ENCODE results near the gene EXOSC10.
"Not testable (repeated sequence)": the region's sequence is repeated elsewhere in the genome, so short reads cannot be mapped to it uniquely, and the experiment has no call there.

EXOSC10 gene

DNA sequence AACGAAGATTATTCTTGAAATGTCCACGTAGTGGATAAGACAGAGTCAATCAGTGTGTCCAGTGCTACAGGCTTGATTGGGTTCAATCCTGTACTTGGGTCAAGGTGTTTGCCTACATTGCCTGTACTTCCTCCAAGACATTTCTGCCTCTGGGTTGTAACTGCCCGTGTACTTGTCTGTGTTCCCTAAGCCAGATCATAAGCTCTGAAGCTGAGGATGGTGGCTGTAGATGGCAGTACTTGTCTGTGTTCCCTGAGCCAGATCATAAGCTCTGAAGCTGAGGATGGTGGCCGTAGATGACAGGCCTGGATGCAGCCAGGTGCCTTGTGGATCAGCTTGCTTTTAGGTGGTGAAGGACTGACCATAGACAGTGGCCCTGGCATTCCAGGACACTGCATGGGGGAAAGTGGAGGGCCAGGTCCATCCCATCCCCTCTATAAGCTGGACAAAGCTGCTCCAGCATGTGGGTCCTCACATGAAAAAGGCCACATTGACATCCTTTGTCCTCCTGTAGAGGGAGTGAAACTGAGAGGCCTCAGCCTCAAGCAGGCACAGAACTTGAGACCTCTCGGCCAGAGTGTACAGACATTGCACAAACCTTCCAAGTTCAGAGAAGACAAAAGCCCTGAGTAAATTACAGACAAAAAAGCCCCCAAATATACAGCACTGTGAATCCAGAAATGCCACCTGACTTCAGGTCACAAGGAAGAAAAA, 37.9 kb downstream of the EXOSC10 start:
- DNase-seq (ENCODE audit: low spot score) = no peak

DNA sequence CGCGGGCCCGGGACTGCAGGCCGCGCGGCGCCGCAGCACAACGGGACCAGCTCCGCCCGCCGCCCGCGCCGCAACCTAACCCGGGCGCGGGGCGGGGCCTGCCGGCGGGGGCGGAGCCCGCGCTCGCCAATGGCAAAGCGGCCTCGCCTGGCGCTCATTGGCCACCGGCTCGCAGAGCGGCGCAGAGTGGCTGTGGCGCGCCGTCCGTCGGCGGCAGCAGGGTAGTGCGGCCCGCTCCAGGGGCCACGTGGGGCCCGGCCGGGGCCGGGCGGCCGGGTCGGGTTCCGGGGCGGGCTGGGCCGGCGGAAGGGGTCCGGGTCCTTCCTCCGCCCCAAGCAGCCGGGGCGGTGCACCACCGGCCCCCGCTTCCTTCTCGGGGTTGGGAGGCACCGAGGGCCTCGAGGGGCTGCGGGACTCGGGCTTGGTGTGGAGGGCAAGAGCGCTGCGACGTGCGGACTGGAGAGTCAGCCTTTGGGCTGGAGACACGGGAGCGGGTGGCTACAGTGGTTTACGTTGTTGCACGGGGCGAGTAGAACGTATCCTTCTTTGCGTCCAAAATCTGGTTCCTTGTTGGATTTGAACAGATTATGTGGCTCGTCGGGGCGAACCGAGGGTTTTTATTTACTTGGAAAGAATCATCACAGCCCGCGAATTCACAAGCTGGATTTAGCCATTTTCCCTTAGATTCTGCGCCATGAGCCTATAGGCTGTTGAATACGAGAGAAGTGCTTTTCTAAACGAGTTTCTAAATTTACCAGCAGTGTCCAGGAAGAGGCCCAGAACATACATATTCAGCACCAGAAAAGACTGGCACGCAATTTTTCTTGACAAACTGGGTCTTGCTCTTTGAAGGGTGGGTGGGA, 39.5 kb downstream of the EXOSC10 start, which contains the start of gene SRM:
Gene SRM, minus strand, starts transcription at position 51 of the 863 bp plus-strand sequence. CDS start 75 bp downstream, outside the sequence.
- peak; percentile 100 for DNase-seq (ENCODE audit: low spot score)

DNA sequence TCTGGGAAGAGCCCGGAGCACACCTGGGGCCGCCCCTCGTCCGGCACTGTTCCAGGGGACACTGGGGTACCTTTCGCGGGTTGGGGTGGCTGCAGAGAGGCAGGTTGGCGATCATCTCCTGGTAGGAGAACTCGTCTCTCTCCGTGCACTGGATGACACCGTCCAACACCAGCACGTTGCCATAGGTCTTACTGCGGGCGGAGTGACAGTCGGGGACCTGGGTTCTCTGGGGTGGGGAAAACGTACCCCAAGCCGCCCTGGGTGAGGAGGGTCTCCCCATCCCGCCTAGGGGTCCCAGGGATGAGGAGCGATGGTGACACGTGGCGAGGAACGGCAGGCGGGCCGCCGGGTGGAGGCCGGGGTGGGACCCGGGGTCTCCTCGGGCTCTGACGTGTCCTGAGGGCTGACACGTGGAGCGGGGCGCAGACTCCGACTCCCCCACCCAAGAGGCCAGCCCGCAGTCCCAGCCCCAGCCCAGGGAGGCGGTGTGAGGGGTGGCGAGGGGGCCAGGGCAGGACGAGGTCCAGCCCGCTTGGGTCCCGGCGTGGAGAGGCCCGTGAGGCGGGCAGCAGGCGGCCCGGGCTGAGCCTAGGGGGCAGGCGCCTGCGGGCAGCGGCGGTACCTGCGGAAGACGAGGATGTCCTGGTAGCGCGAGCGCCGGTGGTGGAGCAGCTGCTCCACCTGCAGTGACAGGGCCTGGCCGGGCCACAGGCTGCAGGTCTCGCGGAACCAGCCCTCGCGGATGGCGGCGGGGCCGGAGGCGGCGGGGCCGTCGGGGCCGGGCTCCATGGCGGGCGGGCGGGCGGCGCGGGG, 40.3 kb downstream of the EXOSC10 start:
- no peak for DNase-seq (ENCODE audit: low spot score)

DNA sequence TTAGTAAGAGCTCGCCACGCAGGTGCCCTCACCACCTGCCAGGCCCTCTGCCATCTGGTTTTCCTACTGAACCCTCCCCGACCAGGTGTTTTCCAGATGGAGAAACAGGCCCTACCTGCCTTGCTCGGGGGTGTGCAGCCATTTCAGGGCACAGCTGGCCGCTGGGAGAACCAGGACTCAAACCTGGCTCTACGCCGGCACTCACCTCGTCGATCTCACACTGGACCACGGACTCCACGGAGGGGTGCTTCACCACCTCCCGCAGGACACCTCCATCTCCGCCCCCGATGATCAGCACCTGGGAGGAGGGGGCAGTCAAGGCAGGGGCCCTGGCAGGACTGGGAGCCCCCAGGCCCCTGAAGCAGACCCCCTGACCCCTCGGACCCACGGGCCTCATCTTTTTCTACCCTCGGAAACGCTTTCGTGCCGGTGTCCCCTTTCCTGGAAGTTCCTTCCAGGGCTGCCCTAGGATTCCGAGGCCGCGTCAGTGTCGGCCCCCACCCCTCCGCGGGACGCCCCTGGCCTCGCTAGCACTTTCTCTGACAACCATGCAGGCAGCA, 41.0 kb downstream of the EXOSC10 start:
- DNase-seq (ENCODE audit: low spot score) = no peak

DNA sequence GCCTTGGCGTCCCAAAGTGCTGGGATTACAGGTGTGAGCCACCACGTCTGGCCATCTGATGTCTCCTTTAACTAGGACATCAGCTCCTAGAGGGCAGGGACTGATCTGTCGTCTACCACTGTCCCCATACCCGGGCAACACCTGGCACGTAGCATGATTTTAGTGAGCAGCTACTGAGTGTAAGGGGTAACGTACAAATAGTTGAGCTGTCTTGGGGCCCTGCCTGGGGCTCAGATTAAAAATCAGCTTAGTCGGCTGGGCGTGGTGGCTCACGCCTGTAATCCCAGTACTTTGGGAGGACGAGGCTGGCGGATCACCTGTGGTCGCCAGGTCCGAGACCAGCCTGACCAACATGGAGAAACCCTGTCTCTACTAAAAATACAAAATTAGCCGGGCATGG, 41.6 kb downstream of the EXOSC10 start:
- no peak for DNase-seq (ENCODE audit: low spot score)

DNA sequence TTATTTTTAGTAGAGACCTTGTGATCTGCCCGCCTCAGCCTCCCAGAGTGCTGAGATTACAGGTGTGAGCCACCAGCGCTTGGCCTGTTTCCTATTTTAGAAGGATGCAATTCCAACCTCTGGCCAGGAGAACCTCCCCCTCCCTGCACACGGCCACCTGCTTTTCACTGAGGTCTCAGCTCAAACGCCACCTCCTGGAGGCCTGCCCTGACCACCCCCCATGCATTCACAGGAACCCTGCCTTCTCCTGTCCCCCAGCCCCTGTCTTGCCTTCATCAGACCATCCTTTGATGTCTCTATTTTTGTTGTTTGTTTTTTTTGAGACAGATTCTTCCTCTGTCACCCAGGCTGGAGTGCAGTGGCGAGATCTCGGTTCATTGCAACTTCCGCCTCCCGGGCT, 42.2 kb downstream of the EXOSC10 start:
- DNase-seq (ENCODE audit: low spot score) = no peak

DNA sequence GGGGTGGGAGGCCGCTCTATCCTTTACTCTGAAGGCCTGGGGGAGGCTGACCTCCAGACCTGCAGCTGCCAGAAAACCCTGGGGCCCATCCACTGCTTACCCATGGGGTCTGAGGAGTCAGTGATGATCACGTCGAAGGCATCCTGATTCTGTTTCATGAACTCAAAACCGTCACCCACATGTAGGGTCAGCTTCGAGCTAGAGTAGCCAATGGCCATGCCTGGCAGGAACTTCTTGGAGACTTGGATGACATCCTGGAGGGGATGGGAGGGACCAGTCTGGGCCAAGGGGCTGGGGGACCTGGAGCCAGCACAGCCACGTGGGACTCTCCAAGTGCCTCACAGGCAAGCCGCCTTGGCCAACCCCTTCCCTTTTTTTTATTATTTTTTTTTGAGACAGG, 43.2 kb downstream of the EXOSC10 start:
- no peak for DNase-seq (ENCODE audit: low spot score)

DNA sequence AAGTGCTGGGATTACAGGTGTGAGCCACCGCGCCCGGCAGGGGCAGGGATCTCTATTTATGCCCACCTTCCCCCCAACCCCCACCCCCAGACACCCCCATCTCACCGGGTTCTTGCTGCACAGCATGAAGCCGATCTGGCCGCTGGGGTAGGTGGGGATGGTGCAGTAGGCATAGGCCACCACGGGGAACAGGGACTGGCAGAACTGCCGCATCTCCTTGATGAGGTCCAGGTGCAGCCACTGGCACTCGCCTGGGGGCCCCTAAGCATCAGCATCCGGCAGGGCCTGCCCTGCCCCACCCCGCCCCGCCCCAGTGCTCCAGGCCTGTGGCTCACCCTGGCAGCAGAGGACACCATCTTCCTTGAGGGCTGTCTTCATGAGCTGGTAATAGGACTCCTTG, 44.0 kb downstream of the EXOSC10 start:
- DNase-seq (ENCODE audit: low spot score) = no peak

DNA sequence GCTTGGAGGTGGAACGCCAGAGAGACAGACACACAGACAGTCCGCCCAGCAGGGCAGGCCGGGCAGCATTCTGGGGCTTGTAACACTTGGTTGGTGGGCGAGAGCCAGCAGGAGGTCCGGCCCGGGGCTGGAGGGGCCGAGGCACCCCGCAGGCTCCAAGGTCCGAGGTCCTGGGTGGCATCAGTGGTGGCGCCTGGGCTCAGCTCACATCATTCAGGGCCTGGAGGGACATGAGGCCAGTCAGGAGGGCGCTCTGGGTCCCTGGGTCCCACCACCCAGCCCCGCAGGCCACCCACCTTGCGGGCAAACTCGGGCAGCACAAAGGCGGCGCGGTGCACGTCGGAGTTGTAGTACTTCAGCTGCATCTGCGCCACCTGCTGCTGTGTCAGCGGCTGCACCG, 45.0 kb downstream of the EXOSC10 start:
- no peak for DNase-seq (ENCODE audit: low spot score)

DNA sequence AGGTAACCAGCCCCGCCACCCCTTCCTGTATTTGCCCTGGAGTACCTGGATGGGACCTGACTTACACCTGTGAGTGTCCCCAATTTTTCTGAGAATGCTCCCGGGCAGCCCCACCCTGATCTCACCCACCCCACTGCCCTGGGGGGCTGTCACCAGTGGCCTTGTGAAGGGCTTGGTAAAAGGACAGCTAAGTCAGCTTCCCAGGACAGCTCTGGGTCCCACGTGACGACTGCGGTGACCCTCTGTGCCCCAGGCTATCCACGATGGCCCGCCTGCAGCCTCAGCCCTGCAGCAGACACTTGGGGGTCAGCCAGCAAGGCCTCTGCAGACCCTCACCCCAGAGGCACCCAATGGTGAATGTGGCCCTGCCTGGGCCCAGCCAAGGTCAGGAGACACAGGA, 45.5 kb downstream of the EXOSC10 start:
- DNase-seq (ENCODE audit: low spot score) = no peak

DNA sequence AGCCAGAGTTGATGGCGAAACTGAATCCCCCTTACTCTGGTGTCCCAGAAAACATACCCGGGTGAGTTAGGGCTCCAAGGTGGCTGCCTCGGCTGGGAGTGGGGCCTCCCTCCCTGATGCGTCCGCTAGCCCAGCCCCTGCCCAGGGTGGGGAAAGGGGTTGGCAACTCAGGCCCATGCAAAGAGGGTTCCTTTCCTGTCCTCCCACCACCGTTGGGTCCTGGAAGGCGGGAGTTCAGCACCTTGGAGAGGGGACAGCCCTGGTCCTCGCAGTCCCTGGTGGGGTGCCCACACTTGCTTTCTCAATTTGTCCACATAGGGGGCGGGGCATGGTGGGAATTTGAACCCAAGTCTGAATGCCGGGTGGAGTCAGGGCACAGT, 45.9 kb downstream of the EXOSC10 start:
- peak; percentile 80 for DNase-seq (ENCODE audit: low spot score)

DNA sequence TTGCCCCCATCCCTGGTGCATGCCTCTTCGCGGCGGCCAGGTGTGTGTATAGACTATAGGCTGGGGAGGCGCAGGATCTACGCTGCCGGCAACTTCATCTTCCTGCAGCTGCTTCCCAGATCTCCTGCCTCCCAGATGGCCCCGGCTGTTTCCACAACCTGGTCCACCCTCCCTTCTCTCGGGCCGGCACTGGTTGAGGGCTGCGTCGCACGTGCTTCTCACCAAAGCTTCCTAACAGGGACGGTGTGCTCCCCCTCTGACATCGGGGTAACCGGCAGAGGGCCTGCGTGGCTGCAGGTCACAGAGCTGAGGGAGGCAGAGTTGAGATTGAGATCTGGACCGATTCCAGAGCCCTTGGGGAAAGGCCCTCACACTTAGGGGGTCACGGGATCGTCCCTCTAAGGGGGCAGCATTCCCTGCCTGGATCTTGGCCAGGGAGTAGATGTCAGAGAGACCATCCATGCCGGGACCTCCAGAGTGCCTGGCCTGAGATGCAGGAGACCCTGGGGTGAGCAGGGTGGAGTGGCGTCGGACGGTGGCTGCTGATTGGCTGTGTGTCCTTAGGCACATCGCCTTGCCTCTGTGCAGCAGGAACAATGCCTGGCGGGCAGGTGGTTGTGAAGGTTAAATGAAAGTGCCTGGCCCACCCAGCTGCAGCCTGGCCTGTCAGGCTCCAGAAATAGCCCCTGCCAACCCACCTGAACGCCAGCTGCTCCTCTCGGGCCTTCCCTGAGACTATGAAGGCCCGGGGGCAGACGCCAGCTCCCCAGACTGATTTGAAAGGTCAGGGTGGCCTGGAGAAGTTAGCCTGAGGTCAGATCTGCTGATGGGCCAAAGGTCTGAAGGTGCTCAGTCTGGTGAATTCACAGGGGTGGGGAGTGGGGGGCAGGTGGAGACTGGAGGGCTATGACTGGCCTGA, 46.6 kb downstream of the EXOSC10 start:
- DNase-seq (ENCODE audit: low spot score) = no peak

DNA sequence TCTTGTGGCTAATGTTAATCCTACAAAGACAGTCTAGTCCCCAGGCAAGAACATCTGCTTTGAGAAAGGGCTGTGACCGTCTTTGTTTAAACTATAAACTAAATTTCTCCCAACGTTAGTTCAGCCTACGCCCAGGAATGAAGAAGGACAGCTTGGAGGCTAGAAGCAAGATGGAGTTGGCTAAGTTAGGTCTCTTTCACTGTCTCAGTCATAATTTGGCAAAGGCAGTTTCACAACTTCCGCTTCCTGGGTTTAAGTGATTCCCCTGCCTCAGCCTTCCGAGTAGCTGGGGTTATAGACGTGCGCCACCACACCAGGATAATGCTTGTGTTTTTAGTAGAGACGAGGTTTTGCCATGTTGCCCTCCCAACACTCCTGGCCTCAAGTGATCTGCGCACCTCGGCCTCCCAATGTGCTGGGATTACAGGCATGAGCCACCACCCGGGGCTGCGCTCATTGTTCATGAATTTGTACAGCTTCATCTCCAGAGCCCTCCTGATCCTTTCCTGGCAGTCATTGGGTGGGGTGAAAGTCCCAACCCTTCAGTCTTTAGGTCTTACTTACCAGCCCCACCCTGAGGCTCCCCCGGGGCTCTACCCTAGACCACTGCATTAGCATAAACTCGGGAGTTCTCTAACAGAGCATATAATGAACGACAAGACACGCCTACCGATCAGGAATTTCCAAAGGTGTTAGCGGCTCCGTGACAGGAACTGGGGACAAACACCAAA, 47.7 kb downstream of the EXOSC10 start:
- DNase-seq (ENCODE audit: low spot score) = no peak

DNA sequence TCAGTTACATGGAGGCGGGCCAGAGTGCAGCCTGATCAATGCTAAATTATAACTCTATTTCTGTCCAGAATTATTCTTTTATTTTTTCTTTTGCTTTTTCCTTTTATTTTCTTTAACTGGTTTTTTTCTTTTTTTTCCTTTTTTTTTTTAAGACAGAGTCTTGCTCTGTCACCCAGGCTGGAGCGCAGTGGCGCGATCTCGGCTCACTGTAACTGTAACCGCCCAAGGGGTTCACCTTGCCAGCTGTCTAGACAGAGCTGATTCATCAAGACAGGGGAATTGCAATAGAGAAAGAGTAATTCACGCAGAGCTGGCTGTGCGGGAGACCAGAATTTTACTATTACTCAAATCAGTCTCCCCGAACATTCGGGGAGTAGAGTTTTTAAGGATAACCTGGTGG, 48.5 kb downstream of the EXOSC10 start:
- DNase-seq (ENCODE audit: low spot score) = not testable (repeated sequence)

DNA sequence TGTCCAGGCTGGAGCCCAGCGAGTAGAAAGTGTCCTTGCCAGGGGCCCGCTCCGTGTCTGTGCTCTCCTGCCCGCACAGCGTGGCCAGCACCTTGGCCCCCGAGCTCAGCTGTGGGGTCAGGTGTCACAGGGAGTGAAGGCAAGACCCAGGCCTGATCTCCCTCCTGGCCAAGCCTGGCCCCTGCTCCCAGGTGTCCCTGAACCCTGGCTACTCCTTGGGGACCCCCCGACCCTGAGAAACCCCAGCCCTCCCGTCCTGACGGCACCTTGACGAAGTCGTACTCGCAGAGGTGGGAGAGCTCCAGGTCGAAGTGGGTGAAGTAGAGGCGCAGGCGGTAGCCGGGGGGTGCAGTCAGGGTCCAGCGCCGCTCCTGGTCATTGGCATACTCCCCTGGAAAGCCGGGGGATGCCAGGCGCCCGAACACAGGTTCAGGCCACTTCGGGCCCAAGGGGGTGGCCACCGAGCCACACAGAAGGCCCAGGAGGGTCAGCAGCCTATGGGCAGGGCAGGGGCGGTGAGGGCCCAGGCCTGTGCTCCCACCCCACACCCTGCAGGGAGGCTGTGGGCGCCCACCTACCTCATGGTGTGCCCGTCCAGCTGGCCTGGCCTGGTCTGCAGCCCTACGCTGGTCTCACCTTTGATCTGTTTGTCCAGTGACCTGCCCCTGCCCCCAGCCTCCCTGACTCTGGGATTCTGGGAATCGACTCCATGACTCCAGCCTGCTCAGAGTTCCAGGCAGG, 52.9 kb downstream of the EXOSC10 start, which contains the start of gene MASP2:
Gene MASP2, minus strand, starts transcription at position 615 of the 741 bp plus-strand sequence. Its CDS starts 32 bp downstream, at position 583.
- no peak for DNase-seq (ENCODE audit: low spot score)

DNA sequence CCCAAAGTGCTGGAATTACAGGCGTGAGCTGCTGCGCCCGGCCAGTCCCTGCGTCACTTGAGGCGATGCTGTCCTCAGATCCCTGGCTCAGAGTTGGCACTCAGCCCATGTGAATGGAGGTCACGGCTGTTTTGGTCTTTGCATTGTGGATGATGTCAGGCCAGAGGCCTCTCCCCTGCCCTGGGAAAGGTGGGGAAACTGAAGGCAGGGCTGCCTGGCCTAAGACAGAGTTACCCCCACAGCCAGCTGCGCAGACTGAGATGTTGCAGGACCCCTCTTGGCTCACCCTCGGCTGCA, 53.5 kb downstream of the EXOSC10 start:
- no peak for DNase-seq (ENCODE audit: low spot score)

DNA sequence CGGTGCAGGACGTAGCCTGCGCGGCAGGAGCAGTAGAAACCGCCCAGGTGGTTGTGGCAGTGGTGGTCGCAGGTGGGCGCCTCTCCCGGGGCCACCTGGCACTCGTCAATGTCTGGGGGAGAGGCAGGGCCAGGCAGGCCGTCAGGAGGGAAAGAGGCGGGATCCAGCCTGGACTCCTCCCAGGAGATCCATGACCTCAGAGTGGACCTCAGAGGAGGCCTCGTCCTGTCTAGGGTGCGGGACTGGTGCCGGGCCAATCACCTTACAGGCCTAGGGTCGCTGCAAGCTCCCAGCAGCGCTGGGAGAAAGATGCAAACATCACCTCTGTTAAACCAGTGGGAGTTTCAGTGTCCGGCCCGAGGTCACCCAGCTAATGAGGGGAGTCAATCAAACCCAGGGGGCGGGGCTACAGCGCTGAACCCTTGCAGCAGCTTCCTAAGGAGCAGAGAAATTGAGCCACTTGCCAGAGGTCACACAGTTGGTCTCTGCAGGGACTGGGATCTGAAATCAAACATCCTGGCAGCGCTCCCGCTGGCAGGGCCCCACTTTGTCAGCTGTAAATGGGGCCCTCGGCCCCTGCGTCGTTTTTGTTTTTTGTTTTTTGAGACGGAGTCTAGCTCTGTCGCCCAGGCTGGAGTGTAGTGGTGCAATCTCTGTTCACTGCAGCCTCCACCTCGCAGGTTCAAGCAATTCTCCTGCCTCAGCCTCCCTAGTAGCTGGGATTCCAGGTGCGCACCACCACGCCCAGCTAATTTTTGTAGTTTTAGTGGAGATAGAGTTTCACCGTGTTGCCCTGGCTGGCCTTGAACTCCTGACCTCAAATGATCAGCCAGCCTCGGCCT, 54.0 kb downstream of the EXOSC10 start:
- peak; percentile 86 for DNase-seq (ENCODE audit: low spot score)

DNA sequence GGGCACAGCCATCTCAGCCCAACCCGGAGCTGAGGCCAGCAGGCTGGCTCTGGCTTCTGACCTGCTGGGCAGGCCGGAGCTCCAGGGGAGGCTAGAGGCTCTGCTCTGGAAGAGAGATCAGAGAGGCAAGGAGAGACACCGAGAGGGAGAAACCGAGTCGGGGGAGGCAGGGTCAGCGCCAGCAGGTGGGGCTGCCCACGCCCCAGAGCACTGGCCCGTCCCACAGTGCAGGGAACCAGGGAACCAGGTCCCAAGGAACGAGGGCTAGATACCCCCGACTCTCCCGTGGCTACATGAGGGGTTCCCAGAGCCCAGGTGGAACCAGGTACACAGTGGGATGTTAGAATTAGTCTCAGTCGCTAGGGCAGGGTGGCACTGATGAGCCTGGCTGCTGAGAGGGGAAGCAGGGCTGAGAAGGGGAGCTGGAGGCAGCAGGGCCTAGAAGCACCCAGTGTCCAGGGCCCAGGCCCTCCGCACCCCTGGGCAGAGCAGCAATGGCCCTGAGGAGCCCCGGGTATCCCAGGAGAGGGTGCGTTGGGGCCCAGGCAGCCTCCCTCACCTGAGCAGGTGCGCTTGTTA, 54.7 kb downstream of the EXOSC10 start:
- DNase-seq (ENCODE audit: low spot score) = peak; percentile 12

All from iPS-NIHi11 (cell line).